Lung (tissue), 12 donors: ENCODE measurements around the gene C16orf46. TPM values are rescaled to one million over a fixed set of nuclear protein-coding genes. Genes with fewer than 3 reads are reported as not detected.

Experiments used
- ATAC-seq: fragments of 200-7000 bp; cut with Tn5 transposase; one replicate; pipeline ENCODE4 v1.9.1; 2020; ENCODE audit warnings: moderate number of reproducible peaks; ENCODE audit not compliant: insufficient read depth, low FRiP score
- DNase-seq, 3 donors: peaks; one replicate each; pipeline ENCODE4 v3.0.0-alpha.2; 2013 to 2017
- H3K27ac ChIP-seq, 2 donors: one replicate each; pipeline ENCODE4 v1.5.1; 2013; ENCODE audit warnings: mild to moderate bottlenecking in 2 of 2, moderate library complexity in 2 of 2, control low read depth in 1 of 2, inconsistent platforms in 1 of 2, low read depth in 1 of 2, low read length in 1 of 2
- H3K27me3 ChIP-seq, 3 donors: one replicate each; pipeline ENCODE4 v1.5.1; 2013; ENCODE audit warnings: low read length in 2 of 3; ENCODE audit not compliant: control insufficient read depth in 3 of 3, insufficient read depth in 3 of 3
- H3K36me3 ChIP-seq, 4 donors: one replicate each; pipeline ENCODE4 v1.5.1; 2013; ENCODE audit warnings: low read length in 4 of 4, mild to moderate bottlenecking in 1 of 4, moderate library complexity in 1 of 4; ENCODE audit not compliant: control insufficient read depth in 4 of 4, insufficient read depth in 4 of 4
- H3K4me1 ChIP-seq, 5 donors: one replicate each; pipeline ENCODE4 v1.5.1; 2013; ENCODE audit warnings: low read length in 5 of 5, mild to moderate bottlenecking in 2 of 5, moderate library complexity in 1 of 5; ENCODE audit not compliant: control insufficient read depth in 5 of 5, insufficient read depth in 5 of 5
- H3K4me3 ChIP-seq: one replicate; pipeline ENCODE4 v1.5.1; 2013; ENCODE audit warnings: mild to moderate bottlenecking, control low read depth, moderate library complexity
- H3K9ac ChIP-seq, 2 donors: one replicate each; pipeline ENCODE4 v1.5.1; 2013; ENCODE audit warnings: low read length in 2 of 2, control low read depth in 1 of 2; ENCODE audit not compliant: insufficient read depth in 1 of 2
- H3K9me3 ChIP-seq, 4 donors: one replicate each; pipeline ENCODE4 v1.5.1; 2013; ENCODE audit warnings: low read length in 3 of 4, mild to moderate bottlenecking in 1 of 4, moderate library complexity in 1 of 4; ENCODE audit not compliant: control insufficient read depth in 4 of 4, insufficient read depth in 3 of 4
- CTCF ChIP-seq: IDR thresholded peaks from 2 replicates; pipeline ENCODE4 v1.5.1; 2012; ENCODE audit warnings: mild to moderate bottlenecking; ENCODE audit errors: control extremely low read depth, extremely low read depth
- WGBS, 2 donors: extraction: QIAGEN DNeasy Blood & Tissue Kit; methylation state at CpG; one replicate each; pipeline ENCODE4 v1.1.7; 2013; 5-methylcytosine and 5-hydroxymethylcytosine counted together
- polyA plus RNA-seq, 2 donors: library from polyadenylated mRNA; stranded (reverse); fragments of 200-250 nt; gene quantifications; one replicate each; pipeline ENCODE4 v1.2.1, GENCODE V29; 2013
- total RNA-seq, 2 donors: library from RNA; depleted of rRNA in 1 of 2; stranded (reverse); fragments of >200 nt in 1 of 2; gene quantifications; one replicate each; pipeline ENCODE4 v1.2.1, GENCODE V29; 2014 to 2021
- donor health status: control.
- donor health status: control.
- donor health status: Bipolar disorder and iron deficiency.
- donor health status: healthy.
- donor health status: DM: yes; HTN: yes; CAD: no.

Gene C16orf46
- total and polyA plus RNA-seq, 4 donors, result 1.0 to 4.4 (median 1.8) TPM

GRCh38 chr16:81073560-81074330 lies 3.3 kb downstream of the C16orf46 start:
- 68 to 72% methylated on average over 5 of the region's 5 CpGs for WGBS, 2 donors
- H3K9ac ChIP-seq, result no peak overlapping the region

GRCh38 chr16:81071805-81072204 lies 5.2 kb downstream of the C16orf46 start:
- no peak for TF ChIP-seq CTCF
- DNase-seq (no peak), ATAC-seq (no peak)
- Histone ChIP-seq H3K4me1 (no peaks in the 10 kb centered on the region), H3K9ac (no peak overlapping the region), H3K9me3 (no peaks in the 10 kb centered on the region), H3K27ac (no peak overlapping the region), H3K4me3 (no peak overlapping the region), H3K36me3 (no peaks in the 10 kb centered on the region), H3K27me3 (no peaks in the 10 kb centered on the region)
- 75 to 86% methylated on average over 4 of the region's 4 CpGs for WGBS, 2 donors

More at GRCh38 chr16:81073560-81074330, 3.3 kb downstream of the C16orf46 start:
- peaks cover 0 to 7% (median 0%) of the 10 kb centered on the region in 5 donors for H3K4me1 ChIP-seq
- H3K27ac ChIP-seq, result no peak overlapping the region
- no peaks in the 10 kb centered on the region for H3K9me3 ChIP-seq
- peak in 1 of 3 donors; percentile 25 for DNase-seq
- H3K27me3 ChIP-seq, result no peaks in the 10 kb centered on the region
- no peak overlapping the region for H3K4me3 ChIP-seq
- H3K36me3 ChIP-seq, result no peaks in the 10 kb centered on the region
- ATAC-seq, result no peak
- TF ChIP-seq CTCF, result no peak

- Histone ChIP-seq H3K4me1 (no peaks in the 10 kb centered on the region), H3K27ac (no peak overlapping the region), H3K9ac (no peak overlapping the region), H3K36me3 (no peaks in the 10 kb centered on the region), H3K4me3 (no peak overlapping the region), H3K9me3 (no peaks in the 10 kb centered on the region), H3K27me3 (no peaks in the 10 kb centered on the region)
- WGBS, 2 donors, result 80 to 83% methylated on average over 8 of the region's 8 CpGs
- DNase-seq (no peak), ATAC-seq (no peak)
- TF ChIP-seq CTCF, result no peak
Observed at GRCh38 chr16:81070979-81071378, 6.1 kb downstream of the C16orf46 start.

GRCh38 chr16:81069063-81069462 lies 8.0 kb downstream of the C16orf46 start:
- DNase-seq (no peak), ATAC-seq (no peak)
- Histone ChIP-seq H3K27me3 (no peaks in the 10 kb centered on the region), H3K36me3 (no peaks in the 10 kb centered on the region), H3K27ac (no peak overlapping the region), H3K9ac (no peak overlapping the region), H3K4me3 (no peak overlapping the region), H3K9me3 (no peaks in the 10 kb centered on the region), H3K4me1 (no peaks in the 10 kb centered on the region)
- WGBS, 2 donors, result 94 to 97% methylated on average over 4 of the region's 4 CpGs
- TF ChIP-seq CTCF, result no peak
